H1 (cell line): ENCODE results near the gene SH2D1B. TPM values are rescaled to one million over a fixed set of nuclear protein-coding genes. Genes with fewer than 3 reads are reported as not detected.

ENCODE experiments used
- CTCF ChIA-PET: fragments of 300-600 bp; sonication (Branson Sonifier 250); formaldehyde crosslinking; loops from one replicate; lab custom pipeline; 2021; ENCODE audit not compliant: partially characterized antibody; lab: Charles Lee
- POLR2A ChIA-PET: fragments of 300-600 bp; sonication (Branson Sonifier 250); formaldehyde crosslinking; loops from one replicate; lab custom pipeline; 2021; ENCODE audit warnings: inconsistent platforms; ENCODE audit not compliant: partially characterized antibody; lab: Charles Lee
- DNase-seq, 2 experiments: peaks; one replicate each; pipeline versions ENCODE4 v3.0.0 to v3.0.0-alpha.2; 2010 to 2022; ENCODE audit warnings: low spot score in 2 of 2, low read depth in 1 of 2, mixed read lengths in 1 of 2
- FAIRE-seq: peaks from 2 replicates; lab custom pipeline; 2011; peaks lifted over from hg19 to GRCh38; lab: Jason Lieb, UNC
- H2AFZ ChIP-seq: 2 replicates; pipeline ENCODE4 v1.8.1; 2012; ENCODE audit warnings: low read length, inconsistent platforms
- H2AK5ac ChIP-seq: 2 replicates; pipeline ENCODE4 v1.6.1; 2013; ENCODE audit warnings: low read depth, low read length
- H2BK120ac ChIP-seq: replicated peaks from 2 replicates; pipeline ENCODE3; 2013; ENCODE audit warnings: low read depth, low read length, inconsistent platforms
- H2BK12ac ChIP-seq: 2 replicates; pipeline ENCODE4 v1.6.1; 2013; ENCODE audit warnings: low read depth, low read length
- H2BK15ac ChIP-seq: 2 replicates; pipeline ENCODE4 v1.6.1; 2013; ENCODE audit warnings: low read length
- H2BK20ac ChIP-seq: 2 replicates; pipeline ENCODE4 v1.6.1; 2013; ENCODE audit warnings: low read length
- H2BK5ac ChIP-seq: 2 replicates; pipeline ENCODE4 v1.6.1; 2013; ENCODE audit warnings: low read depth, low read length
- H3K14ac ChIP-seq: 2 replicates; pipeline ENCODE4 v1.6.1; 2013; ENCODE audit warnings: inconsistent platforms; ENCODE audit not compliant: insufficient read length
- H3K18ac ChIP-seq: 2 replicates; pipeline ENCODE4 v1.6.1; 2013; ENCODE audit warnings: low read length; ENCODE audit errors: extremely low read depth
- H3K23ac ChIP-seq: 2 replicates; pipeline ENCODE4 v1.6.1; 2013; ENCODE audit warnings: inconsistent platforms; ENCODE audit not compliant: insufficient read length
- H3K23me2 ChIP-seq: 2 replicates; pipeline ENCODE4 v1.6.1; 2013; ENCODE audit warnings: low read depth, low read length
- H3K27ac ChIP-seq: 2 replicates; pipeline ENCODE4 v1.6.1; 2011; ENCODE audit warnings: low read depth, low read length, inconsistent platforms
- H3K27me3 ChIP-seq, 4 experiments: replicated peaks in 1 of 4; 1 replicate in 1 of 4; 2 replicates in 3 of 4; pipeline versions ENCODE4 v1.6.1 to v1.8.1; 2011 to 2013; ENCODE audit warnings: low read length in 3 of 4, mild to moderate bottlenecking in 3 of 4, inconsistent platforms in 2 of 4, mixed read lengths in 2 of 4, moderate library complexity in 1 of 4; ENCODE audit not compliant: control insufficient read depth in 3 of 4, insufficient read depth in 3 of 4; ENCODE audit errors: extremely low read depth in 1 of 4
- H3K36me3 ChIP-seq, 4 experiments: 2 replicates each; pipeline versions ENCODE4 v1.6.1 to v1.8.1; 2011 to 2013; ENCODE audit warnings: mild to moderate bottlenecking in 4 of 4, low read length in 3 of 4, moderate library complexity in 2 of 4, control low read depth in 1 of 4, inconsistent platforms in 1 of 4; ENCODE audit not compliant: insufficient read depth in 4 of 4, control insufficient read depth in 2 of 4
- H3K4ac ChIP-seq: replicated peaks from 2 replicates; pipeline ENCODE3; 2013; ENCODE audit warnings: low read length, low read depth, mixed read lengths, inconsistent platforms; ENCODE audit not compliant: insufficient read length
- H3K4me1 ChIP-seq, 4 experiments: replicated peaks in 1 of 4; 1 replicate in 1 of 4; 2 replicates in 3 of 4; pipeline versions ENCODE4 v1.6.1 to v1.8.1; 2011 to 2013; ENCODE audit warnings: low read length in 3 of 4, inconsistent platforms in 2 of 4, mixed read lengths in 1 of 4; ENCODE audit not compliant: insufficient read depth in 4 of 4, control insufficient read depth in 3 of 4
- H3K4me2 ChIP-seq, 2 experiments: 2 replicates each; pipeline versions ENCODE4 v1.6.1 to v1.8.1; 2011 to 2013; ENCODE audit warnings: low read depth in 2 of 2, low read length in 2 of 2, control low read depth in 1 of 2, inconsistent platforms in 1 of 2, mild to moderate bottlenecking in 1 of 2; ENCODE audit not compliant: insufficient read depth in 1 of 2
- H3K4me3 ChIP-seq, 4 experiments: fragments of 200-600, 300-600 bp in 1 of 4; sonication (generic), shearing (Covaris generic), sonication (Bioruptor Twin) in 1 of 4; 2 replicates each; pipeline versions ENCODE4 v1.5.1 to v1.8.1; 2011 to 2016; ENCODE audit warnings: low read length in 4 of 4, low read depth in 3 of 4, control low read depth in 2 of 4, inconsistent platforms in 2 of 4, mild to moderate bottlenecking in 2 of 4, mixed read lengths in 1 of 4, moderate library complexity in 1 of 4; ENCODE audit not compliant: insufficient read depth in 2 of 4; ENCODE audit errors: extremely low read depth in 1 of 4
- H3K56ac ChIP-seq: replicated peaks from 2 replicates; pipeline ENCODE3; 2013; ENCODE audit warnings: low read depth, mild to moderate bottlenecking, mixed read lengths, low read length, inconsistent platforms; ENCODE audit not compliant: insufficient read length
- H3K79me1 ChIP-seq: 2 replicates; pipeline ENCODE4 v1.6.1; 2013; ENCODE audit warnings: low read depth, low read length, control low read depth
- H3K79me2 ChIP-seq, 2 experiments: 2 replicates each; pipeline versions ENCODE4 v1.6.1 to v1.8.1; 2012 to 2013; ENCODE audit warnings: low read length in 2 of 2, mild to moderate bottlenecking in 2 of 2, inconsistent platforms in 1 of 2; ENCODE audit not compliant: insufficient read depth in 2 of 2, control insufficient read depth in 1 of 2
- H3K9ac ChIP-seq, 4 experiments: replicated peaks in 1 of 4; 1 replicate in 1 of 4; 2 replicates in 3 of 4; pipeline versions ENCODE4 v1.6.1 to v1.8.1; 2011 to 2013; ENCODE audit warnings: low read depth in 3 of 4, low read length in 3 of 4, control low read depth in 2 of 4, mild to moderate bottlenecking in 2 of 4, moderate library complexity in 2 of 4, inconsistent platforms in 1 of 4; ENCODE audit errors: extremely low read depth in 1 of 4
- H3K9me3 ChIP-seq, 2 experiments: 2 replicates each; pipeline versions ENCODE4 v1.6.1 to v1.8.1; 2012 to 2013; ENCODE audit warnings: mild to moderate bottlenecking in 2 of 2, moderate library complexity in 2 of 2, control low read depth in 1 of 2, inconsistent platforms in 1 of 2, low read depth in 1 of 2, low read length in 1 of 2, mixed read lengths in 1 of 2; ENCODE audit not compliant: insufficient read depth in 2 of 2
- H4K20me1 ChIP-seq, 2 experiments: replicated peaks in 1 of 2; 2 replicates each; pipeline versions ENCODE3 to v1.8.1; 2011 to 2013; ENCODE audit warnings: inconsistent platforms in 2 of 2, low read length in 2 of 2, mild to moderate bottlenecking in 1 of 2; ENCODE audit not compliant: insufficient read depth in 2 of 2, control insufficient read depth in 1 of 2
- H4K5ac ChIP-seq: 2 replicates; pipeline ENCODE4 v1.6.1; 2013; ENCODE audit warnings: low read length, low read depth, mixed read lengths, inconsistent platforms; ENCODE audit not compliant: insufficient read length
- H4K8ac ChIP-seq: 2 replicates; pipeline ENCODE4 v1.8.0; 2013; ENCODE audit warnings: mild to moderate bottlenecking, moderate library complexity, low read length, inconsistent platforms; ENCODE audit not compliant: insufficient read depth; ENCODE audit errors: extremely low read depth
- H4K91ac ChIP-seq: replicated peaks from 2 replicates; pipeline ENCODE3; 2013; ENCODE audit warnings: low read length, mixed read lengths, inconsistent platforms; ENCODE audit not compliant: insufficient read length
- ATF3 ChIP-seq: IDR thresholded peaks from 2 replicates; pipeline ENCODE4 v1.6.1; 2011; ENCODE audit warnings: low read depth, mild to moderate bottlenecking, low read length; ENCODE audit not compliant: insufficient read depth
- EGR1 ChIP-seq: IDR thresholded peaks from 2 replicates; pipeline ENCODE4 v1.6.1; 2011; ENCODE audit warnings: low read depth, low read length, borderline replicate concordance
- POU5F1 ChIP-seq: IDR thresholded peaks from 2 replicates; pipeline ENCODE4 v1.6.1; 2011; ENCODE audit warnings: low read depth, mild to moderate bottlenecking, low read length, moderate library complexity
- SUZ12 ChIP-seq: fragments of 200-600 bp; sonication (generic); IDR thresholded peaks from 2 replicates; pipeline ENCODE4 v1.6.1; 2012; ENCODE audit warnings: mild to moderate bottlenecking, inconsistent platforms, low read length, moderate library complexity, mixed read lengths
- TCF12 ChIP-seq: IDR thresholded peaks from 2 replicates; pipeline ENCODE4 v1.6.1; 2011; ENCODE audit warnings: low read depth, mild to moderate bottlenecking, low read length
- TEAD4 ChIP-seq: IDR thresholded peaks from 2 replicates; pipeline ENCODE4 v1.6.1; 2012; ENCODE audit warnings: low read depth, low read length, inconsistent platforms, mixed read lengths
- WGBS, 2 experiments: shearing (Covaris generic) in 1 of 2; methylation state at CpG; one replicate each; pipeline versions ENCODE4 v1.1.6 to v1.1.7; 2013 to 2015; ENCODE audit warnings: low lambda C conversion rate in 2 of 2, mixed read lengths in 2 of 2, inconsistent platforms in 1 of 2, low coverage in 1 of 2, missing lambda C conversion rate in 1 of 2; ENCODE audit not compliant: insufficient replicate concordance in 2 of 2, insufficient coverage in 1 of 2, insufficient read length in 1 of 2; ENCODE audit errors: extremely low coverage in 1 of 2, missing lambda C conversion rate in 1 of 2; 5-methylcytosine and 5-hydroxymethylcytosine counted together
- polyA plus RNA-seq, 7 experiments: library from polyadenylated mRNA; depleted of rRNA in 3 of 7; stranded (reverse) in 5 of 7; unstranded in 2 of 7; fragments of >200 nt in 5 of 7; fragments of 200-250 nt in 2 of 7; gene quantifications; 1 replicate in 5 of 7; 2 replicates in 1 of 7; 4 replicates in 1 of 7; pipeline versions ENCODE4 v1.2.1 to v1.2.3, GENCODE V29; 2011 to 2013; ENCODE audit warnings: missing spikeins in 2 of 7, mixed read lengths in 2 of 7
- total RNA-seq: library from RNA; stranded (reverse); fragmentation: NEBNext Ultra II Directional; extraction: Animal tissue kit (Norgen Biotek cat#: 25700); gene quantifications from 2 replicates; pipeline ENCODE4 v1.2.1, GENCODE V29; 2021

The SH2D1B gene
- total and polyA plus RNA-seq, 2 of the 8 experiments (the other 6 are each of a cell fraction or from before 2014, with no cell fraction given), result not detected

- H3K4ac ChIP-seq, result no peak overlapping the region
- H3K9ac ChIP-seq, result no peak overlapping the region
- no peak overlapping the region for H3K18ac ChIP-seq
- H3K14ac ChIP-seq, result no peak overlapping the region
- H3K56ac ChIP-seq, result no peak overlapping the region
- ChIA-PET CTCF (interaction anchor here (1.2 to 8.1 kb wide), 6 partner anchors 10 to 328 kb away, joined by 3 to 44 read pairs (median 4); no protein-coding TSS in a partner anchor), POLR2A (no interaction called here)
- H3K79me2 ChIP-seq, result no peaks in the 10 kb centered on the region
- no peak overlapping the region for H3K4me2 ChIP-seq
- no peak overlapping the region for H2AK5ac ChIP-seq
- H3K4me3 ChIP-seq, result no peak overlapping the region
- peak overlapping the region; percentile 46 for H4K91ac ChIP-seq
- no peaks in the 10 kb centered on the region for H3K27me3 ChIP-seq
- no peak overlapping the region for H3K23ac ChIP-seq
- H3K4me1 ChIP-seq, result peaks cover 0 to 2% (median 0%) of the 10 kb centered on the region in 4 experiments; a peak in 2 of 7 replicates
- H2BK15ac ChIP-seq, result no peak overlapping the region
- H2BK12ac ChIP-seq, result no peak overlapping the region
- DNase-seq (no peak), FAIRE-seq (no peak)
- peaks cover 0 to 5% (median 2%) of the 10 kb centered on the region in 4 experiments; a peak in 1 of 8 replicates for H3K36me3 ChIP-seq
- H2BK120ac ChIP-seq, result no peak overlapping the region
- H3K23me2 ChIP-seq, result no peaks in the 10 kb centered on the region
- WGBS, 2 experiments, result 95% methylated on average over 10 of the region's 10 CpGs; no CpG with 5 or more reads in 1 of the 2 experiments
- H4K20me1 ChIP-seq, result no peaks in the 10 kb centered on the region
- no peak overlapping the region for H2BK5ac ChIP-seq
- no peak overlapping the region for H2BK20ac ChIP-seq
- H3K79me1 ChIP-seq, result no peaks in the 10 kb centered on the region
- peak overlapping the region; percentile 51; the same call in 1 of the 2 replicates for H4K8ac ChIP-seq
- no peak overlapping the region for H2AFZ ChIP-seq
- no peaks in the 10 kb centered on the region for H3K9me3 ChIP-seq
- no peak overlapping the region for H4K5ac ChIP-seq
- no peak overlapping the region for H3K27ac ChIP-seq
- TF ChIP-seq POU5F1 (no peak), TEAD4 (no peak), ATF3 (no peak), SUZ12 (no peak), TCF12 (no peak), EGR1 (no peak)
These were observed 27.2 kb downstream of the SH2D1B start for GRCh38 chr1:162384601-162385279.
